ENCODE data around the gene STAC.

- no peak for TF ChIP-seq CTCF (conservative IDR thresholded peaks at IDR 0.05; ENCODE audit: low read depth, low read length)
- no peak for TF ChIP-seq EZH2phosphoT487 (IDR thresholded peaks at IDR 0.05; ENCODE audit: borderline replicate concordance, low read length)
- TF ChIP-seq EZH2 (IDR thresholded peaks at IDR 0.05; ENCODE audit: low read length, unreplicated experiment): no peak
Measured at GRCh38 chr3:36501616-36502015, 121.3 kb downstream of the STAC start.
